AG10803 (cell line): ENCODE measurements around the gene SEPTIN10.

Experiments
- DNase-seq: peaks from one replicate; pipeline ENCODE4 v3.0.0; 2010; ENCODE audit warnings: low read depth
- H3K4me3 ChIP-seq: 2 replicates; pipeline ENCODE4 v1.5.1; 2011; ENCODE audit warnings: mild to moderate bottlenecking, low read length, control low read depth
- TF ChIP-seq, protein P1 (sequence below): conservative IDR thresholded peaks from 2 replicates; pipeline ENCODE4 v1.5.1; 2011; ENCODE audit warnings: mild to moderate bottlenecking, low read length, control low read depth, inconsistent platforms

The SEPTIN10 gene

DNA sequence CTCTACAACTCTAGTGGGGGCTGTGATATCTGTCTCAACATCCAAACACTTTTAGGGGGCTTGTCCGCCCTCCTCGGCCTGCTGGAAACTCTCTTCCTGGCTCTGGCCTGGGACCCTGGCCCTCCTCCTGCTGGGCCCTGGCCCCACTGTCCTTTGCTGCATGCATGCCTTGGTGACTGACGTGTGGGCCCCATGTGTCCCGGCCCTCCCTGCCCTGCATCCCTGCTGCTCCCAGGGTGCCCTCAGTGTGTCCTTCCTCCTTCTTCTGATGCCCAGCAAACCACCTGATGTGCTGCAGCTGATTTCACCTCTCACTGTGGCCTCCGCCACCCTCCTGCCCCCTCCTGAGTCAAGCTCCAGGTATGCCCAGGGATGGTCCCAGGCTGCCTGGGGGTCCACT is 101.7 kb downstream of the SEPTIN10 start:
- H3K4me3 ChIP-seq: no peak overlapping the region
- TF ChIP-seq, protein P1, sequence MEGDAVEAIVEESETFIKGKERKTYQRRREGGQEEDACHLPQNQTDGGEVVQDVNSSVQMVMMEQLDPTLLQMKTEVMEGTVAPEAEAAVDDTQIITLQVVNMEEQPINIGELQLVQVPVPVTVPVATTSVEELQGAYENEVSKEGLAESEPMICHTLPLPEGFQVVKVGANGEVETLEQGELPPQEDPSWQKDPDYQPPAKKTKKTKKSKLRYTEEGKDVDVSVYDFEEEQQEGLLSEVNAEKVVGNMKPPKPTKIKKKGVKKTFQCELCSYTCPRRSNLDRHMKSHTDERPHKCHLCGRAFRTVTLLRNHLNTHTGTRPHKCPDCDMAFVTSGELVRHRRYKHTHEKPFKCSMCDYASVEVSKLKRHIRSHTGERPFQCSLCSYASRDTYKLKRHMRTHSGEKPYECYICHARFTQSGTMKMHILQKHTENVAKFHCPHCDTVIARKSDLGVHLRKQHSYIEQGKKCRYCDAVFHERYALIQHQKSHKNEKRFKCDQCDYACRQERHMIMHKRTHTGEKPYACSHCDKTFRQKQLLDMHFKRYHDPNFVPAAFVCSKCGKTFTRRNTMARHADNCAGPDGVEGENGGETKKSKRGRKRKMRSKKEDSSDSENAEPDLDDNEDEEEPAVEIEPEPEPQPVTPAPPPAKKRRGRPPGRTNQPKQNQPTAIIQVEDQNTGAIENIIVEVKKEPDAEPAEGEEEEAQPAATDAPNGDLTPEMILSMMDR: no peak
- no peak for DNase-seq

DNA sequence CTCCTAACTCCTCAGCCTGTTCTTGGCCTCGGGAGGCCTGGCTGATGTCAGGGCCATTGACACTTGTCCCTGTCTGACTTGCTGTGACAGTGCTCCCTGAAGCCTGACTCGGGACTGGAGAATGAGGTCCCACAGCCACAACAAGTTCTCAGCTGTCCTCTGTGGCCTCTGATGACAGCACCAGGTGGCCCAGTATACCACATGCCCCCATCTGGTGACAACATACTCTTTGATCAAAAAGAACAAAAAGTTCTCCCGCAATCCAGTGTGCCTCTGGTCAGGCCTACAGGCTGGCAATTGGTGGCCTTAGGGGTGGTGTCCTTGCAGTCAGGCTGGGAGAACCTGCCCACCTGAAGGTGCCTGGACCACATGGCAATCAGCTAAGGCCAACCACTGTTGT is 102.6 kb downstream of the SEPTIN10 start:
- no peak for DNase-seq
- TF ChIP-seq, protein P1: no peak
- no peak overlapping the region for H3K4me3 ChIP-seq

DNA sequence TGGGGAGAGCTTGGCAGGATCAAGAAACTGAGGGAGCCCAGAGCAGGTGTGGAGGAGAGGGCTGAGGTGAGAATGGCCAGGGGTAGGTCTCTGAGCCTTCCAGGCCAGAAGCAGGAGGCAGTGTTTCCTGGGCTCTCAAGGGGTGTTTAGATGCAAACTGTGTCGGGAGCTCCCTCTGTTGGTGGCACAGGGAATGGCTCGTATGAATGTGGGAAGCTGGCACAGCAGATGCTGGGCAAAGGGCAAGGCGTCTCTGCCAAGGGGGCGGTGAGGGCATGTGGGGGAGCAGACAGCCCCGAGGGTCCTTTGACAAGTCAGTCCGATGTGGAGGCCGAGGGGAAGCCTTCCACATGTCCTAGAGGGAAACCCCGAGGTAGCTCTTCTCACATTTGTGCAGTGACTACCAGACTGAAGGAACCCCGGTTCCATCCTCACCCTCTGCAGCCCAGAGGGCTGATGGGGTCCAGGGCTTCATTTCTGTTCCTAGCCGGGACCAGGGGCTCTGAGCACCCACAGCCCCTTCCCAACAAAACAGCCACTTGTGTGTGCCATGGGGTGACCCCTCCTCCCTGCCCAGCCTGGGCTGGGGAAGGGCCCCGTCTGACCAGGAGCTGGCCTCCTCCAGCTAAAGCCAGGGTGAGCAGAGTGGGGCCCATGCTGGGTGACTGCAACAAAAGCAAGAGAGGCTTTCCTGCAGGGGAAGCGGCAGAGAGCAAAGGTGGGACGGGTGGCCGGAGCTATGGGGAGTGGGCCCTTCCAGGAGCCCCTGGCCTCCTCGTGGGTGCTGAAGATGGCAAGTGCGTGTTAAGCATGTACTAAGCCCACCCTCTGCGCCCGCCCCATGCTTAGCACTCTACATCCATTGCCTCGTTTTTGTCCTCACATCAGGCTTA is 103.4 kb downstream of the SEPTIN10 start:
- no peak overlapping the region for H3K4me3 ChIP-seq
- DNase-seq: peak; percentile 70
- TF ChIP-seq, protein P1: peak; percentile 98

DNA sequence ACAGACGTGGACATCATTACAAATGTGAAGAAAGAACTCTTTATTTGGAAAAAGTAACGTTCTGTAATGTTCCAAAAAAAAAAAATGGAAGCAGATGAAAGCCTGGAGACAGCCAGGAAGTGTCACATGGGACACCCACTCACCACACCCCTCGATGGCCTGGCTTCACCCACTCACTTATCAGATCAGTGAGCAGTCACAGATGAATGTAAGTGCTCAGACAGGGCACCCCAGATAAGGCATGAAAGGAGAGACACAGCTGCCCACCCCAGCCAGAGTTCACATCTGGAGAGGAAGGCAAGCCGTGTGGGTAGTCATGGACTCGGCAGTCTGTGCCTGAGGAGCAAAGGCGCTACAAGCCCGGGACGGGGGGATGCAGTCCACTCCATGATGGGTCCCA is 105.2 kb downstream of the SEPTIN10 start:
- no peak for DNase-seq
- TF ChIP-seq, protein P1: no peak
- no peak overlapping the region for H3K4me3 ChIP-seq

DNA sequence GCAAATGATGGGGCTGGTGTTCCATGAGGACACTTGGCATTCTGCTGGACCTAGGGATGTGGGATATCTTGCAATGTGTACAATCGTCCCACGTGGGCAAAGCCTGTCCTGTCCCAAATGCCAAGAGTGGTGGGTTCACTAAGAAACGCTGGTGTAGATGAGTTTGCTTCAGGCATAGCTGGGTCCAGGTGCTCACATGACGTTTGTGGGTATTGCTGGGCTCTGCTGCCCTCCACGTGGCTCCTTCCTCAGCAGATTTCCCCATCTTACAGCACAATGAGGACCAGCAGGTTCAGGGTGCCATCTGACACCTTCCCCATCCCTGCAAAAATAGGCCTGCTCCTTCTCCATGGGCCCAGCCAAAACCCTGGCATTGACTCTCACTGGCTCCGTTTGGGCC is 105.9 kb downstream of the SEPTIN10 start:
- no peak overlapping the region for H3K4me3 ChIP-seq
- DNase-seq: no peak
- TF ChIP-seq, protein P1: no peak

DNA sequence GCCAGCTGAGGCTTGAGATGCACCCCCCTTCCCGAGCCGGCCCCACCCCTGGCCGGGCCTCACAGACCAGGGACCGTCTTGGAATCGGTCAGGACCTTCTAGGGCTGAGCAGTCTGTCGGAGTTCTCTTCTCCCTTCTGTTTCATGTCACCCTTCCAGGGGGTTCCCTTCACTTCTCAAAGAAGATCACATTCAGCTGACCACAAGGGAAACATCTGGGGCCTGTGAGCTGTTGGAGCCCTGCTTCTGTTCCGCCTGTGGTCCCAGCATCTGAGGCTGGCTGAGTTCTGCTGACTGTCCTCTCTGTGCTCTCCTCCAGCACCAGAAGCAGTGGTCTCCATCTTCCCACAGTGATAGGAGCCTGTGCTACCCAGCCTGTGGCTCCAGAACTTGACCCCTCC is 106.5 kb downstream of the SEPTIN10 start:
- TF ChIP-seq, protein P1: no peak
- no peak for DNase-seq
- no peak overlapping the region for H3K4me3 ChIP-seq

DNA sequence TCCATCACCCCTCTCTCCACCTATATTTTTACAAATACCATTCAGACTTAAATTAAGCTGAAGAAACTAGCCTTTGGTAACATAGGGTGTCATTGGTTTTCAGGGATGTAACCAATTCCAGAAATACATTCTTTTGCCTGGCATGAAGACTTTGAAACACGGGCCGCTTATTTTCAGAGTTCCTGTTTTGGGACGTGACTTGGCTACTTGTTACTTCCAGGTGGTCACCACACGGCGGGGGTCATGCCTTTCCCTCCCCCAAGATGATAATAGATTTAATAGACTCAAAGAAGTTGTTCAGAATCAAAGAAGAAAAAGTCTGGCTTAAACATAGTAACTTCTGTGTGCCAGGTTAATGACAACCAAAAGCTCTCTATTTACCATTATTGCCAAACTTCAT is 110.6 kb downstream of the SEPTIN10 start:
- no peak overlapping the region for H3K4me3 ChIP-seq
- TF ChIP-seq, protein P1: no peak
- DNase-seq: no peak
